A673 (cell line): ENCODE data around the gene SULT1A4. TPM values are rescaled to one million over a fixed set of nuclear protein-coding genes. Genes with fewer than 3 reads are reported as not detected.
"Not testable (repeated sequence)": the region's sequence is repeated elsewhere in the genome, so short reads cannot be mapped to it uniquely, and the experiment has no call there.

ENCODE experiments used
- BruUV-seq: library from RNA; stranded (reverse); fragments of 400-500 nt; replicated peaks from 2 replicates; lab custom pipeline; 2021; lab: Mats Ljungman, UMichigan
- CTCF ChIA-PET: fragments of 300-600 bp; sonication (Branson Sonifier 250); formaldehyde crosslinking; loops from one replicate; lab custom pipeline; 2022; ENCODE audit warnings: antibody characterized with exemption; lab: Charles Lee
- POLR2A ChIA-PET: fragments of 300-600 bp; sonication (Branson Sonifier 250); formaldehyde crosslinking; loops from one replicate; lab custom pipeline; 2022; ENCODE audit warnings: antibody characterized with exemption; ENCODE audit not compliant: low non-redundant PET; lab: Charles Lee
- DNase-seq: peaks from one replicate; pipeline ENCODE4 v3.0.0-alpha.2; 2015; ENCODE audit warnings: low spot score
- H3K27ac ChIP-seq: fragments of 200-600 bp; sonication (generic); 2 replicates; pipeline ENCODE4 v1.5.1; 2016; ENCODE audit warnings: mixed run types, low read depth, mild to moderate bottlenecking, mixed read lengths, antibody characterized with exemption, low read length; ENCODE audit not compliant: poor library complexity, severe bottlenecking
- H3K27me3 ChIP-seq: fragments of 200-600 bp; sonication (generic); replicated peaks from 2 replicates; pipeline ENCODE4 v1.6.1; 2017; ENCODE audit warnings: mixed run types, low read depth, mild to moderate bottlenecking, mixed read lengths, antibody characterized with exemption, low read length; ENCODE audit not compliant: insufficient read depth, poor library complexity
- H3K36me3 ChIP-seq: fragments of 200-600 bp; sonication (generic); 2 replicates; pipeline ENCODE4 v1.6.1; 2016; ENCODE audit warnings: mixed run types, mild to moderate bottlenecking, mixed read lengths, antibody characterized with exemption, low read length; ENCODE audit not compliant: insufficient read depth, poor library complexity, severe bottlenecking
- H3K4me1 ChIP-seq: fragments of 200-600 bp; sonication (generic); 2 replicates; pipeline ENCODE4 v1.6.1; 2017; ENCODE audit warnings: mixed run types, mild to moderate bottlenecking, mixed read lengths, antibody characterized with exemption, low read length; ENCODE audit not compliant: insufficient read depth, poor library complexity, severe bottlenecking
- H3K4me3 ChIP-seq: fragments of 200-600 bp; sonication (generic); 2 replicates; pipeline ENCODE4 v1.5.1; 2016; ENCODE audit warnings: low read depth, mixed run types, mild to moderate bottlenecking, mixed read lengths, low read length; ENCODE audit not compliant: poor library complexity, severe bottlenecking
- H3K9me3 ChIP-seq: fragments of 200-600 bp; sonication (generic); 2 replicates; pipeline ENCODE4 v1.6.1; 2016; ENCODE audit warnings: mixed run types, low read depth, mild to moderate bottlenecking, mixed read lengths, antibody characterized with exemption, low read length; ENCODE audit not compliant: poor library complexity, severe bottlenecking
- intact Hi-C: fragments of 100-400 bp; cut with micrococcal nuclease; formaldehyde crosslinking; loops from one replicate; pipeline ENCODE4 v1.10.0; 2022; ENCODE audit not compliant: unreplicated experiment
- total RNA-seq: library from RNA; stranded (reverse); gene quantifications from 2 replicates; pipeline ENCODE4 v1.2.3, GENCODE V29; 2021

SULT1A4 gene
- total RNA-seq, 1 experiment from 2014 or later, result 2.5 TPM

- H3K27me3 ChIP-seq, H3K4me3 ChIP-seq, intact Hi-C loops, H3K36me3 ChIP-seq, H3K9me3 ChIP-seq, CTCF ChIA-PET, BruUV-seq, POLR2A ChIA-PET, H3K4me1 ChIP-seq, DNase-seq, H3K27ac ChIP-seq: not testable (repeated sequence)
Observed at GRCh38 chr16:29460647-29461030, 926 bp downstream of the SULT1A4 start.

DNA sequence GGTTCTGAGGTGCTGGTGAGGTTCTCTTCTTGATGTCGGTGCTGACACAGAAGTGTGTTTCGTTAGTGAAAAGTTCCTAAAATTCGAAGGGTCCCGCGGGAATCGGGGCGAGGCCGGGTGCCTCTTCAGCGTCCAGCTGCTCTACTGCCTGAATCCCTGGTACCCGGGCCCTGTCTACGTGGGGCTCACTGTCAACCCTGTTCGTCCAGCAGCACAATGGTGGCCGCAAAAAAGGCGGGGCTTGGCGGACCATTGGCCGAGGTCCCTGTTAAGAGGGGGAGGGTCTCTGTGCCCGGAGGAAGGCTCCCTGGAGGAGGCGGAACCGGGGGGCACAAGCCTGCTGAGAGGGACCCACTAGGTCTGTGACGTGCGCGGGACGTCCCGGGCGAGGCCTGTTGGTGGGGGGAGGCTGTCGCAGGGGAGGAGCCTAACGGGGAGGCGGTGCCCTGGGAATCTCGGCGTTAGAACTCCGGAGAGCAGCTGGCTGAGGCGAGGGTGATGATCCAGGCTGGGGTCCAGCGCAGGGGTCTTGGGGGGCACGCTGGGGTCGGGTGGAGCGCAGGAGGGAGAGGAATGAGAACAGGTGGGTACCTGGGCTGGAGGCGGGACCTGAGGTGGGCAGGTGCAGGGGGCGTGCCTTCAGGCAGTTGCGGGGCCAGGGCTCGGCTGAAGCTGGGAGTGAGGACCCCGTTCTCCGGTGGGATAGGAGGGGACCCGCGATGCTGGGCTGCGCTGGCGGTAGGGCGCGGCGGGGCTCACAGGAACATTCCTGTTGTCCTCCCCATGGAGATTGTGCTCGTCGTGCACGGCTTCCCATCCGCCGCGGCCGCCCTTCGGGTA, 6.5 kb downstream of the SULT1A4 start:
- DNase-seq, H3K4me1 ChIP-seq, H3K27me3 ChIP-seq, H3K36me3 ChIP-seq, H3K27ac ChIP-seq, POLR2A ChIA-PET, CTCF ChIA-PET, intact Hi-C loops, BruUV-seq, H3K9me3 ChIP-seq, H3K4me3 ChIP-seq: not testable (repeated sequence)

DNA sequence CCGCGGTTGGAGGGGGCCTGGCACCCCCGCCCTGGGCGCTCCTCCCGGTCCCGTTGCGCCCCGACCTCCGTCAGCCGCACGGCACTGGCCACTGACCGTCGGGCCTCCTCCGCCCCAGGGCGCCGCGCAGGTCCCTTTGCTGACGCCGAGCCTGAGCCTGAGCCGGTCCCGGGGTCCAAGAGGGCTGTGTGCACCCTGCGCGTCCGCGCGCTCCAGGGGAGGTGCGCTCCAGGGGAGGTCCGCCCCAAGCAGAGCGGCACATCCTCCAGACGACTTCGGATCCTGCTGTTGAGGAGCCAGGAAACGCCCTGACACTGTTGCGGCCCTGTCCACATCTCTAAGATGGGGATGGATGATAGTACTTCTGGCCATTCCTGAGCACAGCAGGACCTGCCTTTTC, 7.2 kb downstream of the SULT1A4 start:
- H3K4me3 ChIP-seq, H3K4me1 ChIP-seq, H3K9me3 ChIP-seq, H3K27me3 ChIP-seq, H3K27ac ChIP-seq, intact Hi-C loops, DNase-seq, CTCF ChIA-PET, POLR2A ChIA-PET, BruUV-seq, H3K36me3 ChIP-seq: not testable (repeated sequence)

GRCh38 chr16:29467654-29468366, 8.1 kb downstream of the SULT1A4 start:
- H3K27me3 ChIP-seq, CTCF ChIA-PET, H3K4me3 ChIP-seq, POLR2A ChIA-PET, H3K4me1 ChIP-seq, H3K9me3 ChIP-seq, intact Hi-C loops, DNase-seq, H3K36me3 ChIP-seq, BruUV-seq, H3K27ac ChIP-seq: not testable (repeated sequence)

DNA sequence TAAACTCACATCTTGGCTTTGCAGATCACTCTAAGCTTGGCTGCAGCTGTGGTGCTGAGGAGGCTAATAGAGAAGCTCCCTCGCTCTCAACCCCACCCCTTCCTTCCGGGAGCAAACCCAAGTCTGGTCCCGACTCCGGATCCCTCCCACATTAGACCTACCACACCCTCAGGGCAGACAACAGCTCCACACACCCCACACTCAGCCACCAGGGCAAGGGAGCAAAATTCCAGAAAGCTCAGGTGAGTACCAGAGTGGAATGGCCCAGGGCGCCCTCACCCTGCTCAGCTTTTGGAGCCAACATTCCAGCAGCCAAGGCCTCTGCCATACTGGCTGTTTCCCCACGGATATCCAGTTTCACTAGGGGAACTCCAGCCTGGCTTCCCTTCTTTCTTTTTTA, 9.9 kb downstream of the SULT1A4 start:
- H3K36me3 ChIP-seq, BruUV-seq, POLR2A ChIA-PET, H3K27ac ChIP-seq, intact Hi-C loops, DNase-seq, H3K27me3 ChIP-seq, CTCF ChIA-PET, H3K4me3 ChIP-seq, H3K9me3 ChIP-seq, H3K4me1 ChIP-seq: not testable (repeated sequence)

- H3K4me1 ChIP-seq, H3K27me3 ChIP-seq, H3K27ac ChIP-seq, H3K36me3 ChIP-seq, DNase-seq, H3K9me3 ChIP-seq, H3K4me3 ChIP-seq, CTCF ChIA-PET, POLR2A ChIA-PET, intact Hi-C loops, BruUV-seq: not testable (repeated sequence)
Observed at GRCh38 chr16:29472065-29472464, 12.4 kb downstream of the SULT1A4 start.

- POLR2A ChIA-PET, H3K36me3 ChIP-seq, BruUV-seq, H3K27me3 ChIP-seq, intact Hi-C loops, H3K27ac ChIP-seq, H3K4me3 ChIP-seq, H3K4me1 ChIP-seq, H3K9me3 ChIP-seq, CTCF ChIA-PET, DNase-seq: not testable (repeated sequence)
Observed at GRCh38 chr16:29482276-29482675, 22.6 kb downstream of the SULT1A4 start.
